K562 (cell line): ENCODE results near the gene DAB2IP. TPM values are rescaled to one million over a fixed set of nuclear protein-coding genes. Genes with fewer than 3 reads are reported as not detected.

ENCODE experiments used
- ATAC-seq: fragments of 200-7000 bp; cut with Tn5 transposase; 3 replicates; pipeline ENCODE4 v1.9.1; 2020; ENCODE audit warnings: moderate library complexity
- BruUV-seq: library from RNA; stranded (reverse); fragments of 400-500 nt; replicated peaks from 2 replicates; lab custom pipeline; 2021; lab: Mats Ljungman, UMichigan
- CTCF ChIA-PET: fragments of 300-600 bp; formaldehyde crosslinking; extraction: SDS; loops from one replicate; lab custom pipeline; 2021; ENCODE audit warnings: low intra/inter-chr PET ratio; lab: Yijun Ruan, JAX
- POLR2A ChIA-PET: fragments of 300-600, 350-650 bp; sonication (Branson Sonifier 250); formaldehyde crosslinking; extraction: SDS; loops from one replicate; lab custom pipeline; 2021; ENCODE audit warnings: antibody characterized with exemption, inconsistent platforms; lab: Yijun Ruan, JAX
- DNase-seq, 4 experiments: peaks; one replicate each; pipeline versions ENCODE4 v3.0.0 to v3.0.0-alpha.2; 2011 to 2018; ENCODE audit warnings: low spot score in 3 of 4, mixed read lengths in 3 of 4; ENCODE audit errors: extremely low read depth in 1 of 4
- FAIRE-seq: peaks from 2 replicates; lab custom pipeline; 2011; peaks lifted over from hg19 to GRCh38; lab: Jason Lieb, UNC
- H2AFZ ChIP-seq: 2 replicates; pipeline ENCODE4 v1.6.0; 2011; ENCODE audit warnings: low read depth, low read length, control low read depth, inconsistent platforms
- H3K27ac ChIP-seq: fragments of 200-600 bp; 3 replicates; pipeline ENCODE4 v1.8.0; 2011; ENCODE audit warnings: low read depth, mild to moderate bottlenecking, control low read depth, inconsistent platforms, low read length, moderate library complexity, mixed read lengths; ENCODE audit errors: extremely low read depth
- H3K27me3 ChIP-seq, 2 experiments: fragments of 300-600 bp in 1 of 2; 2 replicates in 1 of 2; 3 replicates in 1 of 2; pipeline versions ENCODE4 v1.6.0 to v1.8.0; 2011; ENCODE audit warnings: inconsistent platforms in 2 of 2, low read length in 2 of 2, mild to moderate bottlenecking in 1 of 2, mixed read lengths in 1 of 2, moderate library complexity in 1 of 2; ENCODE audit not compliant: control insufficient read depth in 2 of 2, insufficient read depth in 2 of 2
- H3K36me3 ChIP-seq: fragments of 300-600 bp; 3 replicates; pipeline ENCODE4 v1.8.0; 2011; ENCODE audit warnings: mild to moderate bottlenecking, low read length, inconsistent platforms; ENCODE audit not compliant: control insufficient read depth, insufficient read depth
- H3K4me1 ChIP-seq, 2 experiments: fragments of 200-600 bp in 1 of 2; replicated peaks in 1 of 2; 2 replicates in 1 of 2; 3 replicates in 1 of 2; pipeline versions ENCODE4 v1.5.1 to v1.8.0; 2011; ENCODE audit warnings: inconsistent platforms in 2 of 2, low read length in 2 of 2, mild to moderate bottlenecking in 1 of 2, mixed read lengths in 1 of 2, moderate library complexity in 1 of 2; ENCODE audit not compliant: control insufficient read depth in 2 of 2, insufficient read depth in 2 of 2
- H3K4me2 ChIP-seq: 2 replicates; pipeline ENCODE4 v1.6.1; 2011; ENCODE audit warnings: low read length, control low read depth, inconsistent platforms, mixed read lengths; ENCODE audit not compliant: insufficient read depth
- H3K4me3 ChIP-seq: fragments of 200-600 bp; sonication (generic), shearing (Covaris generic); 2 replicates; pipeline ENCODE4 v1.5.1; 2016; ENCODE audit warnings: control low read depth, inconsistent platforms
- H3K79me2 ChIP-seq: fragments of 200-600 bp; 3 replicates; pipeline ENCODE4 v1.8.0; 2011; ENCODE audit warnings: low read length, inconsistent platforms; ENCODE audit not compliant: control insufficient read depth, insufficient read depth
- H3K9ac ChIP-seq, 2 experiments: 2 replicates each; pipeline versions ENCODE4 v1.6.0 to v1.6.1; 2011; ENCODE audit warnings: low read depth in 2 of 2, low read length in 2 of 2, control low read depth in 1 of 2, inconsistent platforms in 1 of 2, mild to moderate bottlenecking in 1 of 2, mixed read lengths in 1 of 2; ENCODE audit not compliant: insufficient read depth in 1 of 2
- H3K9me1 ChIP-seq: one replicate; pipeline ENCODE4 v1.6.0; 2011; ENCODE audit warnings: inconsistent platforms, mild to moderate bottlenecking, low read length, moderate library complexity; ENCODE audit not compliant: control insufficient read depth, insufficient read depth
- H3K9me3 ChIP-seq: replicated peaks from 2 replicates; pipeline ENCODE4 v1.5.1; 2011; ENCODE audit warnings: low read depth, low read length, inconsistent platforms; ENCODE audit not compliant: control insufficient read depth, insufficient read depth
- H4K20me1 ChIP-seq: replicated peaks from 2 replicates; pipeline ENCODE4 v1.6.1; 2011; ENCODE audit warnings: low read length, inconsistent platforms, mixed read lengths; ENCODE audit not compliant: control insufficient read depth, insufficient read depth
- CTBP1 ChIP-seq: fragments of 450-650 bp; IDR thresholded peaks from 2 replicates; pipeline ENCODE4 v1.6.1; 2016; ENCODE audit warnings: borderline replicate concordance
- HMBOX1 ChIP-seq: sonication (generic); IDR thresholded peaks from 2 replicates; pipeline ENCODE4 v1.6.1; 2016
- JUN ChIP-seq, 2 experiments: sonication (generic) in 1 of 2; formaldehyde crosslinking in 1 of 2; IDR thresholded peaks; 2 replicates each; pipeline versions ENCODE4 v1.6.1 to v1.8.0; 2012 to 2022; ENCODE audit warnings: borderline replicate concordance in 2 of 2, mild to moderate bottlenecking in 2 of 2, improper control_type of control experiment in 1 of 2, low read depth in 1 of 2, low read length in 1 of 2, missing genetic modification reagents in 1 of 2
- MLX ChIP-seq, 2 experiments: fragments of 450-650 bp in 1 of 2; sonication (generic) in 1 of 2; formaldehyde crosslinking; conservative IDR thresholded peaks; 2 replicates each; pipeline versions ENCODE4 v1.4.0 to v1.8.1; 2020 to 2022; ENCODE audit warnings: mild to moderate bottlenecking in 1 of 2, missing genetic modification reagents in 1 of 2
- NCOA4 ChIP-seq: fragments of 450-650 bp; IDR thresholded peaks from 2 replicates; pipeline ENCODE4 v1.6.1; 2018; ENCODE audit warnings: mild to moderate bottlenecking; ENCODE audit not compliant: partially characterized antibody
- SUPT5H ChIP-seq: fragments of 450-650 bp; IDR thresholded peaks from 2 replicates; pipeline ENCODE4 v1.6.1; 2016
- ZNF140 ChIP-seq: fragments of 250-450 bp; sonication (Bioruptor Pico); IDR thresholded peaks from 2 replicates; pipeline ENCODE4 v1.8.0; 2021; ENCODE audit warnings: moderate library complexity, mild to moderate bottlenecking, inconsistent platforms
- ZNF263 ChIP-seq: sonication (generic); formaldehyde crosslinking; IDR thresholded peaks from 2 replicates; pipeline ENCODE4 v1.8.0; 2022; ENCODE audit warnings: mild to moderate bottlenecking, missing genetic modification reagents, borderline replicate concordance
- WGBS: fragments of 100-300 bp; shearing (Covaris generic); methylation state at CpG from one replicate; pipeline ENCODE4 v1.1.6; 2016; ENCODE audit warnings: low coverage, mixed read lengths; ENCODE audit not compliant: insufficient coverage; ENCODE audit errors: missing lambda C conversion rate; 5-methylcytosine and 5-hydroxymethylcytosine counted together
- in situ Hi-C: fragments of 300-500 bp; cut with MboI; formaldehyde crosslinking; loops from 4 replicates; pipeline ENCODE4 v1.15.0; 2018; ENCODE audit warnings: inconsistent platforms, mixed read lengths
- intact Hi-C: fragments of 100-400 bp; cut with micrococcal nuclease; formaldehyde crosslinking; loops from 2 replicates; pipeline ENCODE4 v1.14.2; 2022
- polyA plus RNA-seq, 8 experiments: library from polyadenylated mRNA; depleted of rRNA in 4 of 8; stranded (reverse) in 5 of 8; unstranded in 3 of 8; fragments of >200 nt; fragmentation: Nextera tagmentation in 2 of 8; fragmentation: Illumina TruSeq in 1 of 8; extraction: Ambion mirVana in 2 of 8; extraction: Trizol in 1 of 8; gene quantifications; 2 replicates each; pipeline versions ENCODE4 v1.2.1 to v1.2.3, GENCODE V29; 2011 to 2014; ENCODE audit warnings: inconsistent platforms in 1 of 8, missing spikeins in 1 of 8
- total RNA-seq, 7 experiments: library from RNA; depleted of rRNA in 6 of 7; stranded (reverse); fragments of >200 nt in 6 of 7; fragmentation: Illumina TruSeq in 2 of 7; extraction: Trizol in 2 of 7; gene quantifications; 2 replicates each; pipeline versions ENCODE4 v1.2.1 to v1.2.3, GENCODE V29; 2011 to 2021; ENCODE audit warnings: low replicate concordance in 1 of 7

The DAB2IP gene
- total and polyA plus RNA-seq, 9 of the 15 experiments (the other 6 are each of a cell fraction or from before 2014, with no cell fraction given), result 0.04 to 0.31 (median 0.08) TPM; not detected in 5

- TF ChIP-seq MLX (CRISPR knock-in tag; conservative IDR thresholded peaks at IDR 0.05) (no peak), JUN (IDR thresholded peaks at IDR 0.05; ENCODE audit: borderline replicate concordance, low read depth, low read length) (no peak), JUN (CRISPR knock-in tag; IDR thresholded peaks at IDR 0.05; ENCODE audit: borderline replicate concordance) (no peak), CTBP1 (no peak), HMBOX1 (no peak), SUPT5H (no peak)
- TF ChIP-seq, all 486 proteins: peak for 0
Measured at GRCh38 chr9:121700832-121701419, 49.5 kb downstream of the DAB2IP start (continued).

- no TSS peak for BruUV-seq
- no peak overlapping the region for H3K4me2 ChIP-seq
- H3K27ac ChIP-seq, result no peak overlapping the region
- WGBS, result 2% methylated on average over 11 of the region's 13 CpGs
- no peak for FAIRE-seq
- ChIA-PET POLR2A (no interaction called here), CTCF (no interaction called here)
- no peaks in the 10 kb centered on the region for H3K9me1 ChIP-seq
- intact Hi-C loops (no loop called here), in situ Hi-C loops (no loop called here)
- H3K79me2 ChIP-seq, result no peaks in the 10 kb centered on the region
- H3K27me3 ChIP-seq, result peaks cover 15 to 54% of the 10 kb centered on the region in 2 experiments
- H3K9ac ChIP-seq, result no peak overlapping the region
- peaks cover 7% of the 10 kb centered on the region for H4K20me1 ChIP-seq
- TF ChIP-seq ZNF140 (CRISPR knock-in tag), result no peak
- TF ChIP-seq ZNF263, result no peak
- TF ChIP-seq NCOA4, result no peak
- no peak for DNase-seq
- no peaks in the 10 kb centered on the region for H3K36me3 ChIP-seq
- no peak for ATAC-seq
- H3K4me1 ChIP-seq, result peaks cover 0 to 5% of the 10 kb centered on the region in 2 experiments; a peak in 1 of 5 replicates
- H2AFZ ChIP-seq, result no peak overlapping the region
- no peaks in the 10 kb centered on the region for H3K9me3 ChIP-seq
- no peak overlapping the region for H3K4me3 ChIP-seq
Measured at GRCh38 chr9:121701736-121702261, 50.4 kb downstream of the DAB2IP start.
